ENCODE data around the gene GSC2. TPM values are rescaled to one million over a fixed set of nuclear protein-coding genes. Genes with fewer than 3 reads are reported as not detected.

Gene GSC2
- total RNA-seq, 1 donor from 2014 or later, result not detected

GRCh38 chr22:19178657-19179496 lies 28.8 kb upstream of the GSC2 start, which contains the start of gene SLC25A1:
Gene SLC25A1, minus strand, starts transcription at chr22:19178736. Its CDS starts 63 bp downstream, at chr22:19178673.
- DNase-seq (ENCODE audit: low spot score), result peak; percentile 96
- Histone ChIP-seq H3K27me3 (peaks cover 8% of the 10 kb centered on the region), H3K4me3 (peak within 1 kb of the TSS; percentile 100), H4K20me1 (ENCODE audit: low read depth) (peaks cover 44% of the 10 kb centered on the region), H3K79me2 (ENCODE audit: low read depth) (peaks cover 14% of the 10 kb centered on the region), H3K4me1 (peaks cover 7% of the 10 kb centered on the region), H3K36me3 (no peaks in the 10 kb centered on the region), H2AFZ (replicated peaks) (peak within 1 kb of the TSS; percentile 78), H3F3A (ENCODE audit: low read depth) (peaks cover 23% of the 10 kb centered on the region), H3K27ac (no peak within 1 kb of the TSS), H3K9me3 (ENCODE audit: low read depth) (no peaks in the 10 kb centered on the region), H3K4me2 (peak within 1 kb of the TSS; percentile 74), H3K9ac (peak within 1 kb of the TSS; percentile 3)
- Mint-ChIP-seq H3K27me3 (ENCODE audit: insufficient read depth, low read depth) (peaks cover 3% of the 10 kb centered on the region), H3K9me3 (no peaks in the 10 kb centered on the region), H3K27ac (no peak within 1 kb of the TSS), H3K36me3 (no peaks in the 10 kb centered on the region), H3K4me1 (peaks cover 17% of the 10 kb centered on the region), H3K4me3 (peak within 1 kb of the TSS; percentile 89)
- no peak for TF ChIP-seq EZH2phosphoT487 (IDR thresholded peaks at IDR 0.05)
- TF ChIP-seq EZH2 (IDR thresholded peaks at IDR 0.05), result no peak
- no peak for TF ChIP-seq CTCF (IDR thresholded peaks at IDR 0.05)

GRCh38 chr22:19178065-19178656 lies 28.1 kb upstream of the GSC2 start:
- no peaks in the 10 kb centered on the region for H3K9me3 ChIP-seq (ENCODE audit: low read depth)
- TF ChIP-seq EZH2 (IDR thresholded peaks at IDR 0.05), result no peak
- no peak for TF ChIP-seq CTCF (IDR thresholded peaks at IDR 0.05)
- no peak for TF ChIP-seq EZH2phosphoT487 (IDR thresholded peaks at IDR 0.05)
- DNase-seq (ENCODE audit: low spot score), result peak; percentile 83
- peak overlapping the region; percentile 78 for H2AFZ ChIP-seq (replicated peaks)
- H3K36me3 ChIP-seq, result no peaks in the 10 kb centered on the region
- H3K4me3 ChIP-seq, result peak overlapping the region; percentile 100
- Mint-ChIP-seq H3K27ac (no peak overlapping the region), H3K9me3 (no peaks in the 10 kb centered on the region), H3K4me1 (peaks cover 17% of the 10 kb centered on the region), H3K4me3 (peak overlapping the region; percentile 64), H3K36me3 (no peaks in the 10 kb centered on the region), H3K27me3 (ENCODE audit: insufficient read depth, low read depth) (peaks cover 3% of the 10 kb centered on the region)
- peaks cover 23% of the 10 kb centered on the region for H3F3A ChIP-seq (ENCODE audit: low read depth)
- peaks cover 8% of the 10 kb centered on the region for H3K27me3 ChIP-seq
- H3K27ac ChIP-seq, result no peak overlapping the region
- peak overlapping the region; percentile 74 for H3K4me2 ChIP-seq
- H3K79me2 ChIP-seq (ENCODE audit: low read depth), result peaks cover 18% of the 10 kb centered on the region
- H3K4me1 ChIP-seq, result peaks cover 7% of the 10 kb centered on the region
- peaks cover 50% of the 10 kb centered on the region for H4K20me1 ChIP-seq (ENCODE audit: low read depth)
- peak overlapping the region; percentile 3 for H3K9ac ChIP-seq

- Histone ChIP-seq H3K79me2 (ENCODE audit: low read depth) (peaks cover 25% of the 10 kb centered on the region), H3K9ac (peak overlapping the region; percentile 3), H4K20me1 (ENCODE audit: low read depth) (peaks cover 58% of the 10 kb centered on the region), H3K36me3 (no peaks in the 10 kb centered on the region), H2AFZ (replicated peaks) (no peak overlapping the region), H3K4me3 (peak overlapping the region; percentile 100), H3K4me1 (peaks cover 11% of the 10 kb centered on the region), H3K27me3 (peaks cover 8% of the 10 kb centered on the region), H3K9me3 (ENCODE audit: low read depth) (no peaks in the 10 kb centered on the region), H3F3A (ENCODE audit: low read depth) (peaks cover 23% of the 10 kb centered on the region), H3K4me2 (peak overlapping the region; percentile 74), H3K27ac (no peak overlapping the region)
- Mint-ChIP-seq H3K4me3 (peak overlapping the region; percentile 83), H3K4me1 (peaks cover 22% of the 10 kb centered on the region), H3K9me3 (no peaks in the 10 kb centered on the region), H3K36me3 (peaks cover 2% of the 10 kb centered on the region), H3K27ac (no peak overlapping the region), H3K27me3 (ENCODE audit: insufficient read depth, low read depth) (peaks cover 3% of the 10 kb centered on the region)
- no peak for TF ChIP-seq EZH2 (IDR thresholded peaks at IDR 0.05)
- TF ChIP-seq CTCF (IDR thresholded peaks at IDR 0.05), result no peak
- TF ChIP-seq EZH2phosphoT487 (IDR thresholded peaks at IDR 0.05), result no peak
- peak; percentile 52 for DNase-seq (ENCODE audit: low spot score)
Observed at GRCh38 chr22:19177164-19178064, 27.3 kb upstream of the GSC2 start.

Measured in neural progenitor cell (in vitro differentiated cells).